A172 (cell line): ENCODE measurements around the gene C14orf132. TPM values are rescaled to one million over a fixed set of nuclear protein-coding genes. Genes with fewer than 3 reads are reported as not detected.
"Not testable (repeated sequence)": the region's sequence is repeated elsewhere in the genome, so short reads cannot be mapped to it uniquely, and the experiment has no call there.

Experiments
- DNase-seq: peaks from one replicate; pipeline ENCODE4 v3.0.0-alpha.2; 2015; ENCODE audit warnings: low spot score
- total RNA-seq: library from RNA; depleted of rRNA; stranded (reverse); fragments of >200 nt; shearing (Covaris generic); gene quantifications from 2 replicates; pipeline ENCODE4 v1.2.3, GENCODE V29; 2014

The C14orf132 gene
- total RNA-seq, 1 experiment from 2014 or later = 9.5 TPM

DNA sequence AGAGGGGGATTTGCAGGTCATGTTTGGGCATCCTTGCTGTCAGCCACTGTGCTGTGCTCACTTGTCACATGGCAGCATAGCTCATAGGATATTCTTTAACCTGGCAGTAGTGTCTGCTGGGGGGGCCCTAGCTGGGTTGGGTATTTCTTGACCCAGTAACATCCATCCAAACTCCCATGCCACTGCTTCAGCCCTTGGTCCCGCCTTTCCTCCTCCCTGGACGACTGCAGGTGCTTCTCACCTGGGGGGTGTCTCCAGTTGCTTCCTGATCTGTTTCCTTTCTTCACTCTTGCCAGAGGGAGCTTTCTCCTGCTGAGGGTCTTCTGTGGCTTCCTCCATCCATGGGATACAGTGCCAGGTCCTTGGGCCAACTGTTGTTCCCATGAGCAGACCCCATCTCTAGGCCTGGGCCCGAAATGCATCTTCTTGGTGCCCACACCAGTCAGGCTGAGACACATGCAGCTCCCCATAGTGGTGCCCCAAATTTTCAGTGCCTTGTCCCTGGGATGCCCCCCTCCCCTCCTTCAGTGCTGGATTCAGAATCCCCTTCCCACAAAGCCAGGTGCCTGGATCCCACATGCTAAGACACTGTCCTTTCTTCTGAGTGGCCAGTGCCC lies 20.5 kb downstream of the C14orf132 start:
- DNase-seq = no peak

DNA sequence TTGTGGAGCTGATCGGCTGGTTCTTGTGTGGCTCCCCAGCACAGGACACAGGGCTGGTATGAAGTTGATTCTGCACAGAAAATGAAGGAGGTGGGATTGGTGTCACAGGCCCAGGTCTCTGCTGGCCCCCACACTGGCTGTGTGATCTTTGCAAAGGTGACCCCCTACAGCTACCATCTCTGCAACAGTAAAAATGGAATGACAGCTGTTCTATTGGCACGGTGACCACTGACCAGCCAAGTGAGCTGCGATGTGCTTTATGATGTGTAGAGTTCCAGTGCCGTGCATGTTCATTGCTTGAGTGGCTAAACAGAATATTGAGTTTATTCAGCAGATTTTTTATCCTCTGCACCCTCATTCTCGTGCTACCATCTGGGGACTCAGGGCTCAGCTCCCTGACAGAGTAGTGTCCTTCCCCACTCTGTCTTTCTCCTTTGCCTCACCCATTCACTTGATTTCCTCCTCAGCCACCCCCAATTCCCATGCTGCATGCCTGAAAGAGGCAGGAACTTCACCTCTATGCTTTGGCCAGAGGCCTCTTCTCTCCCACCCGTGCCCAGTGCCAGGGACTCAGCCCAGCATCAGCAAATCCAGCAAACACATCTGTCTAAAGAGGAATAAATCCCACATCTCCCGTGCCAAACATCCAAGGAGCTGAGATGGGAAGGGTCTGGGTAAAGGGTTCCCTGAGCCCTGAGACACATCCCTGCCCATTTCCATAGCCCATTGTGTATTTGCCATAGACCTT lies 21.2 kb downstream of the C14orf132 start:
- no peak for DNase-seq

DNA sequence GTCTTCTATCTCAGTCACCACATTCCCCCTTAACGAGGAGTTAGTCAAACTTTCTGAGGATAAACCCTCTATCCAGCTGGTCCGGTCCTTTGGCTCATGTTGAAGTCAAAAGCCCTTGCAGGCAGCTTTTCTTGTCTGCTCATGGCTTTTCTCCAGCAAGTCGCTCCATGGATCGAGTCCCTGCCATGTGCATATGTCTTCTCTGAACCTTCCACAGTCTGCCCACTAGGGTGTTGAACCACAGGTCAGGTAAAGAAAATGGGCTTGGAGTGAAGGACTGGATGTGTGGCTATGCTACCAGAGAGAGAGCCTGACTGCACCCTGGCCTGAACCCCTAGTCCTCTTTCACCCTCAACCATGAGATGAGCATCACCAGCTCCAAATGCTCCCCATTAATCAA lies 22.8 kb downstream of the C14orf132 start:
- DNase-seq = no peak

DNA sequence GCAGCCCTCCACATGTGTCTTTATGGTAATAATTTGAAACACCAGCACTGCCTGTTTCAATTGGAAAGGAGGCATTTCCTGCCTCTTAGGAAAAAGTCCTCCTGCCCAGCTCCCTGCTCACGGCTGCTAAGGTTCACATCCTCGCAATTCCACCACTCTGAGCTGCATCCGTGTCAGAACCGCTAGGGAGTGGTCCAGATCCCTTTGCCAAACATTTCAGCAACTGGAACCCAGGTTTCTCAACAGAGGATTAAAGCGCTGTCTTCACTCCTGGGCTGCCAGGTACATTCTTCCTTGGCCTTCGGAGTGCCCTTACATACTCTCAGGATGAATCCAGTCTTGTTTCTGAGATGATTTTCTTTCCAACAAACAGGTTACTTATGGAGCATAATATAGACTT lies 23.3 kb downstream of the C14orf132 start:
- DNase-seq = no peak

- no peak for DNase-seq
Measured at GRCh38 chr14:96064866-96065265, 25.7 kb downstream of the C14orf132 start.

- no peak for DNase-seq
Measured at GRCh38 chr14:96065661-96066459, 26.7 kb downstream of the C14orf132 start.

GRCh38 chr14:96066976-96067375 lies 27.8 kb downstream of the C14orf132 start:
- DNase-seq = no peak

DNA sequence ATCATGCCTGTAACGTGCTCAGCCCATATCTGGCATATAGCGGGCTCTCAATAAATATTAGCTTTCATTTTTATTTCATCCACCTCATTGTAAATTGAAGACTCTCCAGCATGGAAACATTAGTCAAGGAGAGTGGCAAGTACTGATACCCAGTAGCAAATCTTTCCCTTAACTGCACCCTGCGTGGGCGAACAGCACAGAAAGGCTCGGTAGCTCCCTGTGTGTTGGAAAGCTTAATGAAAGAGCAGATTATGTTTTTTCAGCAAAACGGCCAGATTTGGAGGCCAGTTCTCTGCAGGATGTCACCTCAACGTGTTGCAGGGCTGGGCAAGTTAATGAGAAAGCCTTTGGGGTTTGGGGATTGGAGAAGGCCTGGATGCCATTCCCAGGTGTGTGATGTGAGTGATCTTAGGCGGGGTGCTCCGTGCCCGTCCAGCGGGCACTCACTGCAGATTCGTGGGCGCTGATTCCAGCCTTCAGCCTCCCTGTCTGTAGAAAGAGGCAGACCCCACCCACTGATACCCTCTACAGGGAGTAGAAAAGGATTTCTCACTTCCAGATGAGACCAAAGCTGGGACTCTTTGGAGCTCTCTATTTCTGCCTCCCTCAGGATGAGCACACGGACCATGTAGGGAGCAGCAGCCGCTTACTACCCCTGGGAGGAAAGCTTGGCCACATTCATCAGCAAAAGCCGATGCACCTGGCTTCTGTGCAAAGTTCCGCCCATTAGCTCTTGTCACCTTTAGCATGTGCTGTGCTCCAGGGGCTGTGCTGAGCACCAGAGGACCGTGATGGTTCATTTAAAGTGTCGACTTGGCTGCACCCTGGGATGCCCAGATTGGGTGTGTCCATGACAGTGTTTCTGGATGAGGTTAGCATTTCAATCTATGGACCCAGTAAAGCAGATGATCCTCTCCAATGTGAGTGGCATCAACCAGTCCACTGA lies 29.1 kb downstream of the C14orf132 start:
- DNase-seq = no peak

GRCh38 chr14:96069421-96069820 lies 30.3 kb downstream of the C14orf132 start:
- DNase-seq = no peak

DNA sequence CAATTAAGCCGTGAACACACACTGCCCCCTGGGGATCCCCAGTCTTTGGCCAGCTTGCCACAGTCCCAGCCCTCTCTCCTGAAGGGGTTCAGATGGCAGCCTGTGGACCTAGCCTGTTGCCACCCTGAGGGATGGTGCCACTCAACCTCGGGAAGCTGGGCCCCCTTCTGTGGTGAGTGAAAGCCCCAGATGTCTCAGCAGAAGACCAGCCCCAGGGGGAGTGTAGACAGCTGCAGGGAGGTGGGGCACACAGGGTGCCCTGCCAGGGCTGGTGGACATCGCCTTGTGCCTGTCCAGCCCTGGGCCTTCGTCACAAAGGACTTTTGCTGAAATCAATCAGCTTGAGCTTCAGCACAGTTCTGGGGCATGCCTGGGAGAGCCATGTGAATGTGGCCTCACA lies 32.4 kb downstream of the C14orf132 start:
- no peak for DNase-seq

- no peak for DNase-seq
Measured at GRCh38 chr14:96072076-96072475, 32.9 kb downstream of the C14orf132 start.

DNA sequence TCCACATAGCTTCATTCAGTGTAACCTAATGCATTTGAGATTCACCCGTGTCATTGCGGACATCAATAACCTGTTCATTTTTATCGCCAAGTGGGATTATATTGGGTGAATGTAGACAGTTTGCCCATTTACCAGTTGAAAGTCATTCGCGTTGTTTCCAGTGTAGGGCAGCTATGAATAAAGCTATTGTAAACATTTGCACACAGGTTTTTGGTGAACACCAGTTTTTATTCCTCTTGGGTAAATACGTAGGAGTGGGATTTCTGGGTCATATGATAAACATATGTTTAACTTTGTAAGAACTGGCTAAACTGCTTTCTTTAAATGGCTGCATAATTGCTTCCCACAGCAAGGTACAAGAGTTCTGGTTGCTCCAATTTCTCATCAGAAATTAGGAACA lies 33.6 kb downstream of the C14orf132 start:
- no peak for DNase-seq

GRCh38 chr14:96073260-96074039 lies 34.3 kb downstream of the C14orf132 start:
- not testable (repeated sequence) for DNase-seq

- no peak for DNase-seq
Measured at GRCh38 chr14:96077983-96078624, 38.9 kb downstream of the C14orf132 start.

GRCh38 chr14:96078625-96079016 lies 39.5 kb downstream of the C14orf132 start:
- DNase-seq = no peak

- DNase-seq = no peak
Measured at GRCh38 chr14:96079066-96079465, 39.9 kb downstream of the C14orf132 start.

GRCh38 chr14:96080571-96080970 lies 41.4 kb downstream of the C14orf132 start:
- DNase-seq = no peak

- DNase-seq = no peak
Measured at GRCh38 chr14:96081224-96081623, 42.1 kb downstream of the C14orf132 start.

DNA sequence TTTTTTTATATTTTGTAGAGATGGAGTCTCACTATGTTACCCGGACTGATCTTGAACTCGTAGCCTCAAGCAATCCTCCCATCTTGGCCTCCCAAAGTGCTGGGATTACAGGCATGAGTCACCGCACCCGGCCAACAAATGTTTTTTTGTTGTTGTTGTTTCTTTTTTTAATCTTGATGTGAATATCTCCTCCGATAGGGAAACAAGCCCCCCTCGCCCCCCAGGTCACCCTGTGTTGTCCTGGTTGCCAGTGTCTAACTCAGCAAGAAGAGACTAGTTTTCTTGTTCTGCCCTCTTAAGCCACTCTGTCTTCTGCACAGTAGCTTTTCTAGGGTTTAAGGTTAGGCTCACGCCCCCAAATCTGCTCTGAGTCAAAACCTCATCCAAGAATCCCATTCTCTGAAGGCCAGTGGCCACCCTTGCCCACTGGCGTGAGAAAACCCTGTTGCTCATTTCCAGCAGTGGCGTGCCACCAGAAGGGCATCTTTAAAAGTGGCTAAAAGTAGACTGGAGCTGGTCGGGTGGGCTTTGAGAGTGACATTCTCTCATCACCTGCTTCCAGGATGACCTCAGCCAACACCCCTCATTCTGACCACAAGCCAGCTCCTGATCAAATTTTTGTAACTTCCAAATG lies 42.7 kb downstream of the C14orf132 start:
- DNase-seq = no peak
